Stomach smooth muscle (tissue), 2 donors: ENCODE data around the gene SMIM1.
"Not testable (repeated sequence)": the region's sequence is repeated elsewhere in the genome, so short reads cannot be mapped to it uniquely, and the experiment has no call there.

Experiments used
- H3K27ac ChIP-seq: one replicate; pipeline ENCODE4 v1.7.0; 2013; ENCODE audit warnings: mild to moderate bottlenecking, low read length, inconsistent platforms
- H3K27me3 ChIP-seq, 2 donors: one replicate each; pipeline ENCODE4 v1.7.0; 2013; ENCODE audit warnings: low read length in 2 of 2; ENCODE audit not compliant: insufficient read depth in 2 of 2, control insufficient read depth in 1 of 2
- H3K36me3 ChIP-seq, 2 donors: one replicate each; pipeline ENCODE4 v1.7.0; 2013; ENCODE audit warnings: low read length in 2 of 2; ENCODE audit not compliant: control insufficient read depth in 2 of 2, insufficient read depth in 2 of 2
- H3K4me1 ChIP-seq: one replicate; pipeline ENCODE4 v1.7.0; 2013; ENCODE audit warnings: low read length; ENCODE audit not compliant: control insufficient read depth, insufficient read depth
- H3K4me3 ChIP-seq, 2 donors: one replicate each; pipeline ENCODE4 v1.7.0; 2013; ENCODE audit warnings: low read length in 2 of 2
- H3K9ac ChIP-seq, 2 donors: one replicate each; pipeline ENCODE4 v1.7.0; 2013; ENCODE audit warnings: low read length in 2 of 2, mild to moderate bottlenecking in 1 of 2
- H3K9me3 ChIP-seq, 2 donors: one replicate each; pipeline ENCODE4 v1.7.0; 2013; ENCODE audit warnings: low read length in 2 of 2; ENCODE audit not compliant: control insufficient read depth in 2 of 2
- donor health status: healthy.
- donor health status: Pancreatic carcinoma.

SMIM1 gene

GRCh38 chr1:3746389-3746829 lies 26.1 kb upstream of the SMIM1 start:
- Histone ChIP-seq H3K27me3 (no peaks in the 10 kb centered on the region), H3K4me3 (peak overlapping the region; percentile 72 to 75), H3K9ac (peak overlapping the region; percentile 65 to 75), H3K4me1 (peaks cover 25% of the 10 kb centered on the region), H3K9me3 (no peaks in the 10 kb centered on the region), H3K27ac (peak overlapping the region; percentile 24), H3K36me3 (peaks cover 5 to 12% of the 10 kb centered on the region in 2 donors)

DNA sequence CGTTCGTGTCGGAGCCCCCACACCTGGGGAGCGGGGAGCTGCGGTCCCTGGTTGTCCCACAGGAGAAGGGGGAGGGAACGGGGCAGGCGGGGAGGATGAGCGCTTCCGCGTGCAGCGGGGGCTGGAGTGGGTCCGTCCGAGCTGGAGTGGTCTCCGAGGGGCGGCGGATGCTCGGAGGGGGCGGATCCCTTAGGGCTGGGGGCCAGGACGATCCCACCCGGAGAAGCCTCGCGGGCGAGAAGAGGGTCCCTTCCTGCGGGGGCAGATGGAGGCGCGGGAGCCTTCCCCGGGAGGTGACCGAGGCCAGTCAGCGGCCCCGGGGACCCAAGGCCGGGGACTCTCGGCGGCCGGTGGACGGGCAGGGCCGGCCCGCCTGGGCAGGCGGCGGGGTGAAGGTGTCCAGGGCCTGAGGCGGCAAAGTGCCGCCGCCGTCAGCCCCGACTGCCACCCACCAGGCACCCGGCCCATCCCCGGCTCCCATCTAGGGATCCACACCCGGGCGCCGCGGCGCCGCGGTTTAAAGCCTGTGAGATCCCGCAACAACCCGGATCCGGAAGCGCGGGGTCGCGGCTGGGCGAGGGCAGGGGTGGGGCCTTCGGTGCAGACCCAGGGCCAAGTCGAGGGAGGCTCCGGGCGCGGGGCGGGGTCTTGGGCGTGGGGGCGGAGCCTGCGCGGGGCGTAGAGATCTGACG lies 25.6 kb upstream of the SMIM1 start:
- peak overlapping the region; percentile 65 to 75 for H3K9ac ChIP-seq

GRCh38 chr1:3747522-3747848 lies 25.1 kb upstream of the SMIM1 start:
- Histone ChIP-seq H3K27ac (peak overlapping the region; percentile 24), H3K36me3 (peaks cover 0 to 2% of the 10 kb centered on the region in 2 donors), H3K9me3 (no peaks in the 10 kb centered on the region), H3K9ac (peak overlapping the region in 1 of 2 donors; percentile 65), H3K4me3 (peak overlapping the region; percentile 72 to 75), H3K27me3 (peaks cover under 1 to 4% of the 10 kb centered on the region in 2 donors), H3K4me1 (peaks cover 25% of the 10 kb centered on the region)

More for the DNA sequence above, 25.6 kb upstream of the SMIM1 start:
- Histone ChIP-seq H3K9me3 (no peaks in the 10 kb centered on the region), H3K27me3 (no peaks in the 10 kb centered on the region), H3K4me3 (peak overlapping the region; percentile 72 to 75), H3K27ac (peak overlapping the region; percentile 24), H3K4me1 (peaks cover 25% of the 10 kb centered on the region), H3K36me3 (peaks cover 5 to 7% of the 10 kb centered on the region in 2 donors)

DNA sequence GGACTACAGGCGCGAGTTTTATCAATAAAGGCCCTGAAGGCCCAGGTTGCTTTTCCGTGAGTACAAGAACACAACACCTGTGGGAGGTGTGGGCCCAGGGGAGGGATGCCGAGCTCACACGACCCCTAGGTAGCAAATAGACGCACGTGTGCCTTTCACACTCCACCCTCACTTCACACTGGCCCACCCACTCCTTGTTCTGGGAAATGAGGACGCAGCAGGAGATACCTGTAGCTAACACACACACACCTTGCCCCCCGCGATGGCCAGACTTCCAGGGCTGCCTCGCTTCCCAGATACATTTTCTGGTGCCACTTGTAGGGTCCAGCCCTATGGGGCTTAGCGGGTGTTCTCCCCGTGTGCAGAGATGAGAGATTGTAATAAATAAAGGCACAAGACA lies 24.6 kb upstream of the SMIM1 start:
- peaks cover 25% of the 10 kb centered on the region for H3K4me1 ChIP-seq
- H3K9me3 ChIP-seq, result no peaks in the 10 kb centered on the region
- peaks cover 4 to 5% of the 10 kb centered on the region in 2 donors for H3K27me3 ChIP-seq
- H3K4me3 ChIP-seq, result peak overlapping the region; percentile 72 to 75
- no peak overlapping the region for H3K9ac ChIP-seq
- no peak overlapping the region for H3K27ac ChIP-seq
- H3K36me3 ChIP-seq, result peaks cover 0 to under 1% of the 10 kb centered on the region in 2 donors

- H3K9me3 ChIP-seq, H3K36me3 ChIP-seq, H3K27ac ChIP-seq, H3K27me3 ChIP-seq, H3K9ac ChIP-seq, H3K4me3 ChIP-seq: not testable (repeated sequence)
- peaks cover 25% of the 10 kb centered on the region for H3K4me1 ChIP-seq
Measured at GRCh38 chr1:3748316-3748900, 24.1 kb upstream of the SMIM1 start.

DNA sequence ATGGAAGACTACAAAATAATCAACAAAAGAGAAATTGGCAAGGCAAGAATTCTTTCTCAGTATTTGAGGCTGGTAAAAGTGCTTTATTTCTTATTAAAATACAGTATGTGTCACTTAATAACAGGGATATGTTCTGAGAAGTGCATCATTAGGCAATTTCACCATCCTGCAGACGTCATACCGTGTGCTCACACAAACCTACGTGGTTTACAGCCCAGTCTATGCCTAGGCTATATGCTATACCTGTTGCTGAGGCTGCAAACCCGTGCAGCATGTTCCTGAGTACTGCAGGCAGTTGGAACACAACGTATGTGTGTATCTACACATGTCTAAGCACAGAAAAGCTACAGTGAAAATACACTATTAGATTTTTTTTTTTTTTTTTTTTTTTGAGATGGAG lies 23.0 kb upstream of the SMIM1 start:
- Histone ChIP-seq H3K36me3 (no peaks in the 10 kb centered on the region), H3K27ac (no peak overlapping the region), H3K9ac (no peak overlapping the region)

GRCh38 chr1:3750741-3751140 lies 21.8 kb upstream of the SMIM1 start:
- H3K27ac ChIP-seq, result no peak overlapping the region
- peaks cover 7 to 11% of the 10 kb centered on the region in 2 donors for H3K27me3 ChIP-seq
- peaks cover 17% of the 10 kb centered on the region for H3K4me1 ChIP-seq
- H3K36me3 ChIP-seq, result no peaks in the 10 kb centered on the region
- H3K9ac ChIP-seq, result no peak overlapping the region
- no peaks in the 10 kb centered on the region for H3K9me3 ChIP-seq
- no peak overlapping the region for H3K4me3 ChIP-seq

More for the DNA sequence above, 23.0 kb upstream of the SMIM1 start:
- Histone ChIP-seq H3K4me3 (no peak overlapping the region), H3K9me3 (no peaks in the 10 kb centered on the region), H3K4me1 (peaks cover 25% of the 10 kb centered on the region), H3K27me3 (peaks cover 5 to 9% of the 10 kb centered on the region in 2 donors)

- H3K4me1 ChIP-seq, result peaks cover 5% of the 10 kb centered on the region
- no peak within 1 kb of the TSS for H3K4me3 ChIP-seq
- no peak within 1 kb of the TSS for H3K9ac ChIP-seq
- no peaks in the 10 kb centered on the region for H3K9me3 ChIP-seq
- H3K27me3 ChIP-seq, result peaks cover 7 to 11% of the 10 kb centered on the region in 2 donors
- no peak within 1 kb of the TSS for H3K27ac ChIP-seq
- H3K36me3 ChIP-seq, result no peaks in the 10 kb centered on the region
Measured at GRCh38 chr1:3752400-3752945, 20.1 kb upstream of the SMIM1 start, which contains the start of gene CCDC27. Gene CCDC27 (plus strand): TSS chr1:3752450. CDS start chr1:3752482, 32 bp downstream.

DNA sequence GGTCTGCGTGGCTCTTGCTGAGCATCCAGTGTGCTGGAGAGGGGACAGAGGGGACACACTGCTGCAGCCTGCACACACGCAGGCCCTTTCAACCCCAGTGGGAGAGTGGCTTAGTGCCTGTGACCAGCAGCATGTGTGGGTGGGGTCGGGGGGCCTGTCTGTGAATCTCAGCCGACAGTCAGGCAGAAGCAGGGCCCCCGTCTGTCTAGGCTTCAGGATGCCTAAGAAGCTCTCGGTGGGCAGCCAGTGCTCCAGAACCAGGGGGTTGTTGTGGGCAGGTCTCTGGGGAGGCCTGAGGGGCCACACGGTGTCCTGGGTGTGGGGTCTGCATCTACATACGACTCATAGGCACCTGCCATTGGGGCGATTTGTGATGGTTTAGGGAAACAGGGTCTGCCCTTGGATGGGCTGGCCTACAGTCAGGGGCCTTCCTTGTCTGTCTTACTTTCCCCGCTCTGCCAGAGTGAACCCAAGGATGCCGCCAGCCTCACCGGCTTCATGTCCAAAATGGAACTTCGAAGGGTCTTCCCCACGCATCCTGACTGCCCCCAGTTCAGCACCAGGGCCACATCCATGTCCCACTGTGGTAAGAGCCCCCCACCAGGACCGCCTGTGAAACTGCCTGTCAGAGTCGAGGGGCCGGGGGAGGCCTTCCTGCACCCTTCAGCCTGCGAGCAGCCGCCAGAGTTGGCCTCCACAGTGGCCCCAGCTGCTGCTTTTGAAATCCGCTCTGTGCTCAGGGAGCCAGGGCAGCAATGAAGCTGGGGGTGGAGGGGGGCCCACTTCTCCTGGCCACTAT lies 18.7 kb upstream of the SMIM1 start:
- H3K36me3 ChIP-seq, result no peaks in the 10 kb centered on the region
- H3K27me3 ChIP-seq, result peaks cover 7 to 11% of the 10 kb centered on the region in 2 donors
- no peak overlapping the region for H3K4me3 ChIP-seq
- no peaks in the 10 kb centered on the region for H3K4me1 ChIP-seq
- H3K27ac ChIP-seq, result no peak overlapping the region
- H3K9me3 ChIP-seq, result no peaks in the 10 kb centered on the region
- no peak overlapping the region for H3K9ac ChIP-seq

GRCh38 chr1:3756394-3756793 lies 16.2 kb upstream of the SMIM1 start:
- peaks cover 7 to 22% of the 10 kb centered on the region in 2 donors for H3K27me3 ChIP-seq

More at GRCh38 chr1:3756394-3756793, 16.2 kb upstream of the SMIM1 start:
- H3K27ac ChIP-seq, result no peak overlapping the region
- no peak overlapping the region for H3K9ac ChIP-seq
- no peaks in the 10 kb centered on the region for H3K9me3 ChIP-seq
- H3K4me1 ChIP-seq, result no peaks in the 10 kb centered on the region
- H3K36me3 ChIP-seq, result no peaks in the 10 kb centered on the region
- H3K4me3 ChIP-seq, result no peak overlapping the region
